Central memory CD8-positive, alpha-beta T cell (primary cell): Measurements from ENCODE around the gene LRRC28.

Source experiments
- ATAC-seq: fragments of 150-1000 bp; cut with Tn5 transposase; replicated peaks from 2 replicates; pipeline ENCODE4 v1.10.0; 2022; ENCODE audit warnings: mild to moderate bottlenecking, moderate FRiP score, moderate number of reproducible peaks; ENCODE audit not compliant: poor library complexity, severe bottlenecking; ENCODE audit errors: extremely low read depth
- DNase-seq, 2 donors: peaks; one replicate each; pipeline ENCODE4 v3.0.0; 2021; ENCODE audit warnings: low spot score in 2 of 2
- H3K27ac Mint-ChIP-seq: one replicate; pipeline ENCODE4 v1.8.0; 2022; ENCODE audit warnings: low read depth, mild to moderate bottlenecking, moderate library complexity, mixed read lengths
- H3K27me3 Mint-ChIP-seq: one replicate; pipeline ENCODE4 v1.8.0; 2022; ENCODE audit warnings: mixed read lengths
- H3K36me3 Mint-ChIP-seq: one replicate; pipeline ENCODE4 v1.8.0; 2022; ENCODE audit warnings: mild to moderate bottlenecking, moderate library complexity, mixed read lengths; ENCODE audit not compliant: insufficient read depth
- H3K4me1 Mint-ChIP-seq: one replicate; pipeline ENCODE4 v1.8.0; 2022; ENCODE audit warnings: mixed read lengths
- H3K4me3 Mint-ChIP-seq: one replicate; pipeline ENCODE4 v1.8.0; 2022; ENCODE audit warnings: mild to moderate bottlenecking, moderate library complexity, mixed read lengths
- H3K9me3 Mint-ChIP-seq: one replicate; pipeline ENCODE4 v1.8.0; 2022; ENCODE audit warnings: mixed read lengths

LRRC28 gene

GRCh38 chr15:99253381-99254090 is 2.3 kb downstream of the LRRC28 start:
- H3K4me3 Mint-ChIP-seq, result no peak overlapping the region
- DNase-seq, result no peak
- no peak overlapping the region for H3K27ac Mint-ChIP-seq
- ATAC-seq, result no peak
- H3K27me3 Mint-ChIP-seq, result no peaks in the 10 kb centered on the region
- peaks cover 8% of the 10 kb centered on the region for H3K36me3 Mint-ChIP-seq
- H3K9me3 Mint-ChIP-seq, result no peaks in the 10 kb centered on the region
- H3K4me1 Mint-ChIP-seq, result peaks cover 28% of the 10 kb centered on the region

GRCh38 chr15:99257107-99257750 is 5.9 kb downstream of the LRRC28 start:
- no peak for DNase-seq
- Mint-ChIP-seq H3K27me3 (no peaks in the 10 kb centered on the region), H3K4me1 (peaks cover 16% of the 10 kb centered on the region), H3K36me3 (peaks cover 7% of the 10 kb centered on the region), H3K27ac (no peak overlapping the region), H3K9me3 (no peaks in the 10 kb centered on the region), H3K4me3 (no peak overlapping the region)
- ATAC-seq, result no peak

- no peak overlapping the region for H3K27ac Mint-ChIP-seq
- ATAC-seq (no peak), DNase-seq (no peak)
- H3K36me3 Mint-ChIP-seq, result peaks cover 6% of the 10 kb centered on the region
- H3K9me3 Mint-ChIP-seq, result no peaks in the 10 kb centered on the region
- H3K4me3 Mint-ChIP-seq, result no peak overlapping the region
- H3K4me1 Mint-ChIP-seq, result peaks cover 4% of the 10 kb centered on the region
- H3K27me3 Mint-ChIP-seq, result no peaks in the 10 kb centered on the region
Measured at GRCh38 chr15:99264125-99264524, 12.8 kb downstream of the LRRC28 start.

- Mint-ChIP-seq H3K4me3 (no peak overlapping the region), H3K4me1 (peaks cover 4% of the 10 kb centered on the region), H3K9me3 (no peaks in the 10 kb centered on the region), H3K27me3 (no peaks in the 10 kb centered on the region), H3K36me3 (peaks cover 4% of the 10 kb centered on the region), H3K27ac (no peak overlapping the region)
- no peak for DNase-seq
- no peak for ATAC-seq
Measured at GRCh38 chr15:99265541-99266070, 14.3 kb downstream of the LRRC28 start.

GRCh38 chr15:99267957-99268356 is 16.7 kb downstream of the LRRC28 start:
- peaks cover 4% of the 10 kb centered on the region for H3K36me3 Mint-ChIP-seq
- H3K4me3 Mint-ChIP-seq, result no peak overlapping the region
- no peak for DNase-seq
- no peak for ATAC-seq
- no peaks in the 10 kb centered on the region for H3K9me3 Mint-ChIP-seq
- H3K27ac Mint-ChIP-seq, result no peak overlapping the region
- H3K4me1 Mint-ChIP-seq, result peaks cover 4% of the 10 kb centered on the region
- no peaks in the 10 kb centered on the region for H3K27me3 Mint-ChIP-seq

GRCh38 chr15:99268431-99268830 is 17.1 kb downstream of the LRRC28 start:
- Mint-ChIP-seq H3K27me3 (no peaks in the 10 kb centered on the region), H3K36me3 (peaks cover 4% of the 10 kb centered on the region), H3K4me3 (no peak overlapping the region), H3K27ac (no peak overlapping the region), H3K4me1 (peaks cover 4% of the 10 kb centered on the region), H3K9me3 (no peaks in the 10 kb centered on the region)
- no peak for DNase-seq
- no peak for ATAC-seq

- Mint-ChIP-seq H3K36me3 (no peaks in the 10 kb centered on the region), H3K4me3 (no peak overlapping the region), H3K27ac (no peak overlapping the region), H3K4me1 (no peaks in the 10 kb centered on the region), H3K27me3 (no peaks in the 10 kb centered on the region), H3K9me3 (no peaks in the 10 kb centered on the region)
- DNase-seq (no peak), ATAC-seq (no peak)
Measured at GRCh38 chr15:99273801-99274200, 22.5 kb downstream of the LRRC28 start.

- no peaks in the 10 kb centered on the region for H3K27me3 Mint-ChIP-seq
- H3K4me3 Mint-ChIP-seq, result no peak overlapping the region
- ATAC-seq, result no peak
- H3K4me1 Mint-ChIP-seq, result peaks cover 7% of the 10 kb centered on the region
- H3K9me3 Mint-ChIP-seq, result no peaks in the 10 kb centered on the region
- no peaks in the 10 kb centered on the region for H3K36me3 Mint-ChIP-seq
- no peak for DNase-seq
- H3K27ac Mint-ChIP-seq, result no peak overlapping the region
Measured at GRCh38 chr15:99275061-99275460, 23.8 kb downstream of the LRRC28 start.

GRCh38 chr15:99275525-99276128 is 24.3 kb downstream of the LRRC28 start:
- ATAC-seq, result no peak
- Mint-ChIP-seq H3K27me3 (no peaks in the 10 kb centered on the region), H3K27ac (no peak overlapping the region), H3K4me1 (peaks cover 13% of the 10 kb centered on the region), H3K9me3 (no peaks in the 10 kb centered on the region), H3K4me3 (no peak overlapping the region), H3K36me3 (no peaks in the 10 kb centered on the region)
- DNase-seq, result no peak

- Mint-ChIP-seq H3K36me3 (peaks cover 3% of the 10 kb centered on the region), H3K27me3 (no peaks in the 10 kb centered on the region)
Measured at GRCh38 chr15:99279290-99279689, 28.0 kb downstream of the LRRC28 start.

GRCh38 chr15:99279827-99280226 is 28.5 kb downstream of the LRRC28 start:
- peak overlapping the region; percentile 61 for H3K27ac Mint-ChIP-seq
- no peak for DNase-seq
- peaks cover 3% of the 10 kb centered on the region for H3K36me3 Mint-ChIP-seq
- no peaks in the 10 kb centered on the region for H3K9me3 Mint-ChIP-seq
- H3K4me1 Mint-ChIP-seq, result peaks cover 14% of the 10 kb centered on the region
- no peak for ATAC-seq
- H3K4me3 Mint-ChIP-seq, result no peak overlapping the region
- H3K27me3 Mint-ChIP-seq, result no peaks in the 10 kb centered on the region

More at GRCh38 chr15:99279290-99279689, 28.0 kb downstream of the LRRC28 start:
- H3K4me3 Mint-ChIP-seq, result no peak overlapping the region
- no peak overlapping the region for H3K27ac Mint-ChIP-seq
- no peaks in the 10 kb centered on the region for H3K9me3 Mint-ChIP-seq
- peaks cover 14% of the 10 kb centered on the region for H3K4me1 Mint-ChIP-seq
- ATAC-seq (no peak), DNase-seq (no peak)

GRCh38 chr15:99282121-99282520 is 30.8 kb downstream of the LRRC28 start:
- Mint-ChIP-seq H3K27ac (no peak overlapping the region), H3K36me3 (peaks cover 3% of the 10 kb centered on the region), H3K9me3 (no peaks in the 10 kb centered on the region), H3K27me3 (no peaks in the 10 kb centered on the region), H3K4me3 (no peak overlapping the region), H3K4me1 (peaks cover 14% of the 10 kb centered on the region)
- DNase-seq (no peak), ATAC-seq (no peak)

GRCh38 chr15:99282586-99282985 is 31.3 kb downstream of the LRRC28 start:
- H3K4me3 Mint-ChIP-seq, result no peak overlapping the region
- H3K27ac Mint-ChIP-seq, result no peak overlapping the region
- H3K4me1 Mint-ChIP-seq, result peaks cover 14% of the 10 kb centered on the region
- ATAC-seq, result no peak
- H3K9me3 Mint-ChIP-seq, result no peaks in the 10 kb centered on the region
- no peak for DNase-seq
- no peaks in the 10 kb centered on the region for H3K27me3 Mint-ChIP-seq
- peaks cover 3% of the 10 kb centered on the region for H3K36me3 Mint-ChIP-seq
